ENCODE measurements around the gene NAGS. TPM values are rescaled to one million over a fixed set of nuclear protein-coding genes. Genes with fewer than 3 reads are reported as not detected.
A peak's percentile ranks its signal among the peaks of the same experiment; 100 is the strongest.

NAGS gene
- total and polyA plus RNA-seq, 10 of the 15 experiments (the other 5 are each of a cell fraction or from before 2014, with no cell fraction given) = 0.11 to 1.6 (median 0.64) TPM; not detected in 1

DNA sequence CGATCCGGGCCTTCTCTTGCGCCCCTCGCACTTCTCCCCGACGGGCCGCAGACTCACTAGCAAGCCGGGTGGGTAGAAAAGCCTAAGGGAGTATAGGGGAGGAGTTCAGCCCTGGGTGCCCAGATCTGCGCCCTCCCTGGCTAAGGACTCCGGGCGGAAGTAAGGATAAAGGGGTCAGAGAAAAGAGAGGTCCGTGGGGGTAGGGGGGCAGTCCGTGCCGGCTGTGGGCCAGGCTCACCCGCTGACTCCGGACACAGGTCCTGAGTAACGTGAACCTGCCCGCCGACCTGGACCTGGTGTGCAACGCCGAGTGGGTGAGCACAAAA is 1.8 kb downstream of the NAGS start:
- in situ Hi-C loops (cut with MboI) = loop anchor here (25.0 kb wide), 1 partner anchor 794 kb away; the partner anchor contains the start of gene TMEM106A
- H2AFZ ChIP-seq (ENCODE audit: control insufficient read depth, low read depth, low read length) = peak overlapping the region; percentile 83

More for the DNA sequence above, 1.8 kb downstream of the NAGS start:
- no peak for DNase-seq (ENCODE audit: low read depth, low spot score)
- TF ChIP-seq EZH2 (IDR thresholded peaks at IDR 0.05; ENCODE audit: borderline replicate concordance, control insufficient read depth, low read depth, low read length) (peak; percentile 51; the same call in 1 of the 2 replicates), RUNX3 (IDR thresholded peaks at IDR 0.05; ENCODE audit: low read length) (no peak), NR2F1 (conservative IDR thresholded peaks at IDR 0.05) (0 out of 2 replicates have a peak, but pooled peaks have one; percentile 19), LARP7 (IDR thresholded peaks at IDR 0.05) (0 out of 2 replicates have a peak, but pooled peaks have one; percentile 28)
- TF ChIP-seq, protein P1, sequence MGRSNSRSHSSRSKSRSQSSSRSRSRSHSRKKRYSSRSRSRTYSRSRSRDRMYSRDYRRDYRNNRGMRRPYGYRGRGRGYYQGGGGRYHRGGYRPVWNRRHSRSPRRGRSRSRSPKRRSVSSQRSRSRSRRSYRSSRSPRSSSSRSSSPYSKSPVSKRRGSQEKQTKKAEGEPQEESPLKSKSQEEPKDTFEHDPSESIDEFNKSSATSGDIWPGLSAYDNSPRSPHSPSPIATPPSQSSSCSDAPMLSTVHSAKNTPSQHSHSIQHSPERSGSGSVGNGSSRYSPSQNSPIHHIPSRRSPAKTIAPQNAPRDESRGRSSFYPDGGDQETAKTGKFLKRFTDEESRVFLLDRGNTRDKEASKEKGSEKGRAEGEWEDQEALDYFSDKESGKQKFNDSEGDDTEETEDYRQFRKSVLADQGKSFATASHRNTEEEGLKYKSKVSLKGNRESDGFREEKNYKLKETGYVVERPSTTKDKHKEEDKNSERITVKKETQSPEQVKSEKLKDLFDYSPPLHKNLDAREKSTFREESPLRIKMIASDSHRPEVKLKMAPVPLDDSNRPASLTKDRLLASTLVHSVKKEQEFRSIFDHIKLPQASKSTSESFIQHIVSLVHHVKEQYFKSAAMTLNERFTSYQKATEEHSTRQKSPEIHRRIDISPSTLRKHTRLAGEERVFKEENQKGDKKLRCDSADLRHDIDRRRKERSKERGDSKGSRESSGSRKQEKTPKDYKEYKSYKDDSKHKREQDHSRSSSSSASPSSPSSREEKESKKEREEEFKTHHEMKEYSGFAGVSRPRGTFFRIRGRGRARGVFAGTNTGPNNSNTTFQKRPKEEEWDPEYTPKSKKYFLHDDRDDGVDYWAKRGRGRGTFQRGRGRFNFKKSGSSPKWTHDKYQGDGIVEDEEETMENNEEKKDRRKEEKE (IDR thresholded peaks at IDR 0.05) = no peak
- ATAC-seq = peak; percentile 13
- no TSS peak for BruUV-seq (replicated peaks)
- peak overlapping the region; percentile 91 for H3K4me3 ChIP-seq
- no peak for FAIRE-seq
- H3K9me3 ChIP-seq (replicated peaks; ENCODE audit: control insufficient read depth, insufficient read depth, low read length) = no peaks in the 10 kb centered on the region
- H3K27ac ChIP-seq (ENCODE audit: control insufficient read depth, insufficient read depth) = no peak overlapping the region
- no peaks in the 10 kb centered on the region for H3K36me3 ChIP-seq (ENCODE audit: control insufficient read depth in 2 of 2, insufficient read depth in 2 of 2, low read length in 1 of 2)
- WGBS (ENCODE audit: insufficient coverage, insufficient replicate concordance, low lambda C conversion rate, missing lambda C conversion rate) = 0% methylated on average over 21 of the region's 21 CpGs
- peaks cover 10% of the 10 kb centered on the region in 2 experiments for H3K27me3 ChIP-seq (replicated peaks in 1 of 2; ENCODE audit: control insufficient read depth in 2 of 2, insufficient read depth in 2 of 2, low read length in 1 of 2)
- H3K4me1 ChIP-seq (ENCODE audit: control insufficient read depth, insufficient read depth, low read length) = peaks cover 9% of the 10 kb centered on the region
- intact Hi-C loops (cut with micrococcal nuclease; ENCODE audit: unreplicated experiment) = no loop called here
- H3K9ac ChIP-seq (ENCODE audit: control insufficient read depth, insufficient read depth, low read length) = no peak overlapping the region
- ChIA-PET RAD21 (ENCODE audit: unreplicated experiment) (interaction anchor here (0.7 to 1.6 kb wide), 3 partner anchors 36 to 171 kb away, joined by 3 to 4 read pairs (median 3); no protein-coding TSS in a partner anchor), POLR2A (interaction anchor here (1.0 kb wide), 1 partner anchor 12 kb away, joined by 3 read pairs; no protein-coding TSS in a partner anchor), CTCF (interaction anchor here (1.3 to 1.7 kb wide), 2 partner anchors 35 to 162 kb away, joined by 4 to 13 read pairs; no protein-coding TSS in a partner anchor), SMC1A (ENCODE audit: uncharacterized antibody, unreplicated experiment) (no interaction called here)
- peak overlapping the region; percentile 98 for H3K4me2 ChIP-seq (ENCODE audit: control insufficient read depth, insufficient read depth)
- no peaks in the 10 kb centered on the region; the same call in 1 of the 2 replicates for H4K20me1 ChIP-seq (ENCODE audit: control insufficient read depth, insufficient read depth)
- H3K79me2 ChIP-seq (ENCODE audit: control insufficient read depth, insufficient read depth, low read length) = no peaks in the 10 kb centered on the region

Data from GM12878 (cell line).